WTC11 (cell line): ENCODE results near the gene NSG1. TPM values are rescaled to one million over a fixed set of nuclear protein-coding genes. Genes with fewer than 3 reads are reported as not detected.

Experiments used
- ATAC-seq: fragments of 200-7000 bp; cut with Tn5 transposase; 2 replicates; pipeline ENCODE4 v1.10.0; 2021; ENCODE audit warnings: mild to moderate bottlenecking, moderate library complexity
- CTCF ChIA-PET: fragments of 300-600 bp; sonication (Branson Sonifier 250); formaldehyde crosslinking; loops from one replicate; lab custom pipeline; 2021; ENCODE audit warnings: antibody characterized with exemption; lab: Charles Lee
- POLR2A ChIA-PET: fragments of 350-600 bp; sonication (Branson Sonifier 250); formaldehyde crosslinking; loops from one replicate; lab custom pipeline; 2021; ENCODE audit warnings: antibody characterized with exemption; lab: Charles Lee
- DNase-seq: peaks from one replicate; pipeline ENCODE4 v3.0.0; 2021; ENCODE audit warnings: low spot score
- H3K27ac Mint-ChIP-seq: 2 replicates; pipeline ENCODE4 v1.8.0; 2021; ENCODE audit warnings: mixed read lengths
- H3K27me3 Mint-ChIP-seq: 2 replicates; pipeline ENCODE4 v1.8.0; 2021; ENCODE audit warnings: low read depth, mild to moderate bottlenecking, moderate library complexity, mixed read lengths
- H3K36me3 Mint-ChIP-seq: 2 replicates; pipeline ENCODE4 v1.8.0; 2021; ENCODE audit warnings: mixed read lengths
- H3K4me1 Mint-ChIP-seq: 2 replicates; pipeline ENCODE4 v1.8.0; 2022; ENCODE audit warnings: mixed read lengths
- H3K4me3 Mint-ChIP-seq: 2 replicates; pipeline ENCODE4 v1.8.0; 2021; ENCODE audit warnings: mild to moderate bottlenecking, moderate library complexity, mixed read lengths
- H3K9me3 Mint-ChIP-seq: 2 replicates; pipeline ENCODE4 v1.8.0; 2021; ENCODE audit warnings: mixed read lengths
- CREB1 ChIP-seq: sonication (generic); formaldehyde crosslinking; IDR thresholded peaks from 2 replicates; pipeline ENCODE4 v1.8.0; 2023; ENCODE audit warnings: mild to moderate bottlenecking, missing genetic modification reagents
- EMX1 ChIP-seq: fragments of 250-450 bp; sonication (Bioruptor Pico); IDR thresholded peaks from 2 replicates; pipeline ENCODE4 v1.8.0; 2021; ENCODE audit warnings: mild to moderate bottlenecking
- FOXJ3 ChIP-seq: sonication (generic); formaldehyde crosslinking; IDR thresholded peaks from 2 replicates; pipeline ENCODE4 v1.9.0; 2021; ENCODE audit warnings: missing genetic modification reagents, mild to moderate bottlenecking, borderline replicate concordance
- IRF2 ChIP-seq: sonication (generic); formaldehyde crosslinking; IDR thresholded peaks from 2 replicates; pipeline ENCODE4 v1.8.0; 2022; ENCODE audit warnings: low read depth, missing genetic modification reagents, borderline replicate concordance
- MYBL2 ChIP-seq: sonication (generic); formaldehyde crosslinking; IDR thresholded peaks from 2 replicates; pipeline ENCODE4 v1.8.1; 2023; ENCODE audit warnings: mild to moderate bottlenecking, moderate library complexity, missing genetic modification reagents
- NFATC4 ChIP-seq: fragments of 250-450 bp; sonication (Bioruptor Pico); IDR thresholded peaks from 2 replicates; pipeline ENCODE4 v1.9.0; 2021; ENCODE audit warnings: mild to moderate bottlenecking
- NFYB ChIP-seq: sonication (generic); formaldehyde crosslinking; conservative IDR thresholded peaks from 2 replicates; pipeline ENCODE4 v1.8.0; 2022; ENCODE audit warnings: low read depth, missing genetic modification reagents
- NR1H2 ChIP-seq: sonication (generic); formaldehyde crosslinking; IDR thresholded peaks from 2 replicates; pipeline ENCODE4 v1.9.0; 2021; ENCODE audit warnings: mild to moderate bottlenecking, moderate library complexity, missing genetic modification reagents
- NR2C2 ChIP-seq: sonication (generic); formaldehyde crosslinking; IDR thresholded peaks from 2 replicates; pipeline ENCODE4 v1.8.0; 2022; ENCODE audit warnings: mild to moderate bottlenecking, missing genetic modification reagents
- RELA ChIP-seq: sonication (generic); formaldehyde crosslinking; IDR thresholded peaks from 2 replicates; pipeline ENCODE4 v1.8.1; 2022; ENCODE audit warnings: missing genetic modification reagents, mild to moderate bottlenecking, borderline replicate concordance
- RORB ChIP-seq: fragments of 250-450 bp; sonication (Bioruptor Pico); IDR thresholded peaks from 2 replicates; pipeline ENCODE4 v1.9.0; 2021; ENCODE audit warnings: mild to moderate bottlenecking
- SMAD3 ChIP-seq: sonication (generic); formaldehyde crosslinking; IDR thresholded peaks from 2 replicates; pipeline ENCODE4 v1.8.0; 2022; ENCODE audit warnings: missing genetic modification reagents, mild to moderate bottlenecking, borderline replicate concordance
- SMAD4 ChIP-seq: sonication (generic); formaldehyde crosslinking; IDR thresholded peaks from 2 replicates; pipeline ENCODE4 v1.8.0; 2022; ENCODE audit warnings: mild to moderate bottlenecking, missing genetic modification reagents
- SOX15 ChIP-seq: fragments of 250-450 bp; sonication (Bioruptor Pico); IDR thresholded peaks from 2 replicates; pipeline ENCODE4 v1.9.0; 2021; ENCODE audit warnings: mild to moderate bottlenecking
- TEAD4 ChIP-seq: sonication (generic); formaldehyde crosslinking; IDR thresholded peaks from 2 replicates; pipeline ENCODE4 v1.8.0; 2022; ENCODE audit warnings: mild to moderate bottlenecking, missing genetic modification reagents
- ZNF121 ChIP-seq: sonication (generic); formaldehyde crosslinking; IDR thresholded peaks from 2 replicates; pipeline ENCODE4 v1.8.0; 2023; ENCODE audit warnings: missing genetic modification reagents
- total RNA-seq: library from RNA; stranded (reverse); gene quantifications from 3 replicates; pipeline ENCODE4 v1.2.3, GENCODE V29; 2021
- TF ChIP-seq, protein P1 (sequence below): sonication (generic); formaldehyde crosslinking; IDR thresholded peaks from 2 replicates; pipeline ENCODE4 v1.8.1; 2022; ENCODE audit warnings: low read depth, mild to moderate bottlenecking, moderate library complexity, missing genetic modification reagents, borderline replicate concordance
- TF ChIP-seq, protein P2 (sequence below): sonication (generic); formaldehyde crosslinking; IDR thresholded peaks from 2 replicates; pipeline ENCODE4 v1.8.0; 2022; ENCODE audit warnings: mild to moderate bottlenecking, missing genetic modification reagents
- TF ChIP-seq, protein P3 (sequence below): sonication (generic); formaldehyde crosslinking; IDR thresholded peaks from 2 replicates; pipeline ENCODE4 v1.8.0; 2023; ENCODE audit warnings: missing genetic modification reagents

NSG1 gene
- total RNA-seq, 1 experiment from 2014 or later = 24.2 TPM

DNA sequence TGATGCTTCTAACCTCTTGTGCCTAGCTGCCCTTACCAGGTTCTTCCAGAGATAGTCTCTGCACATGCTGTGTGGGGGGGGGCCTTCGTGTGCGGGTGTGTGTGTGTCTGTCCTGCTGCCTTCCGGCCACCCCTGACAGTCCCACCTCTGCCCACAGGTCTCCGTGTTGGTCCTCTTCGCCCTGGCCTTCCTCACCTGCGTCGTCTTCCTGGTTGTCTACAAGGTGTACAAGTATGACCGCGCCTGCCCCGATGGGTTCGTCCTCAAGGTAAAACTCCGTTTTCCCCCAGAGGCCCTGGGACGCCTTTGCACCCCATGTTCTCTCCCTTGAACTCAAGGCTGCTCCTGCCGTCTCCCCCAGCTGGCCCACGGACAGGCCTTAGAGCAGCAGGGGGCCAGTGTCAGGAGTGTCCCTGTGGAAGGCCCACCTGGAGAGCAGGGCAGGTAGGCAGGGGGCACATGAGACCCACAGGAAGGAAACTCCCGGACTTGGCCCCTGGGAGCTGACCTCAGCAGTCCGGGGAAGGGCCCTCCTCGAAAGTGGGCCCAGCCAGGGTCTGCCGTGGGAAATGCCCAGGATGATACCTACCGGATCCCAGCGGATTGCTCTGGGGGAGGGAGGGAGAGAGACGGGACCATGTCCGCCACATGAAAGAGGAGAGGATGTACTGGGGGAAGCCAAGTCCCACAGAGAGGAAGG is 22.7 kb downstream of the NSG1 start (continued):
- no peak for TF ChIP-seq RORB (CRISPR knock-in tag)
- TF ChIP-seq RELA (CRISPR knock-in tag) = no peak
- TF ChIP-seq, protein P1, sequence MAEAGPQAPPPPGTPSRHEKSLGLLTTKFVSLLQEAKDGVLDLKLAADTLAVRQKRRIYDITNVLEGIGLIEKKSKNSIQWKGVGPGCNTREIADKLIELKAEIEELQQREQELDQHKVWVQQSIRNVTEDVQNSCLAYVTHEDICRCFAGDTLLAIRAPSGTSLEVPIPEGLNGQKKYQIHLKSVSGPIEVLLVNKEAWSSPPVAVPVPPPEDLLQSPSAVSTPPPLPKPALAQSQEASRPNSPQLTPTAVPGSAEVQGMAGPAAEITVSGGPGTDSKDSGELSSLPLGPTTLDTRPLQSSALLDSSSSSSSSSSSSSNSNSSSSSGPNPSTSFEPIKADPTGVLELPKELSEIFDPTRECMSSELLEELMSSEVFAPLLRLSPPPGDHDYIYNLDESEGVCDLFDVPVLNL (CRISPR knock-in tag) = no peak

DNA sequence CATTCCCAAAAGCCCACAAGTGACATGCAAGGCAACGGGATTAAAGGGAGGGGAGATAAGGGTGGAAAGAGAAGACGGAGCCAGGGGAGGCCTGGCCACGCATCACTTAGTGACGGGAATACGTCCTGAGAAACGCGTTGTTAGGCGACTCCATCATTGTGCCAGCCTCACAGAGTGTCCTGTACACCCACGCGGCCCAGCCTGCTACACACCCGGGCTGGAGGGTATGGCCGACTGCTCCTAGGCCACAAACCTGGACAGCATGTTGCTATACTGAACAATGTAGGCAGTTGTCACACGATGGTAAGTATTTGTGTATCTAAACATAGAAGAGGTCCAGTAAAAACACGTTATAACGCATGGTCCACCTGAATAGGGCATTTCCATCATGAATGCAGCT is 23.4 kb downstream of the NSG1 start:
- peaks cover 3% of the 10 kb centered on the region; the same call in 1 of the 2 replicates for H3K36me3 Mint-ChIP-seq
- H3K27me3 Mint-ChIP-seq = no peaks in the 10 kb centered on the region
- CTCF ChIA-PET = no interaction called here
- no peaks in the 10 kb centered on the region for H3K4me1 Mint-ChIP-seq
- H3K27ac Mint-ChIP-seq = no peak overlapping the region
- TF ChIP-seq, protein P2, sequence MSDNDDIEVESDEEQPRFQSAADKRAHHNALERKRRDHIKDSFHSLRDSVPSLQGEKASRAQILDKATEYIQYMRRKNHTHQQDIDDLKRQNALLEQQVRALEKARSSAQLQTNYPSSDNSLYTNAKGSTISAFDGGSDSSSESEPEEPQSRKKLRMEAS (CRISPR knock-in tag) = no peak
- no peak overlapping the region for H3K4me3 Mint-ChIP-seq
- DNase-seq (no peak), ATAC-seq (no peak)
- no peaks in the 10 kb centered on the region for H3K9me3 Mint-ChIP-seq
- POLR2A ChIA-PET = no interaction called here

DNA sequence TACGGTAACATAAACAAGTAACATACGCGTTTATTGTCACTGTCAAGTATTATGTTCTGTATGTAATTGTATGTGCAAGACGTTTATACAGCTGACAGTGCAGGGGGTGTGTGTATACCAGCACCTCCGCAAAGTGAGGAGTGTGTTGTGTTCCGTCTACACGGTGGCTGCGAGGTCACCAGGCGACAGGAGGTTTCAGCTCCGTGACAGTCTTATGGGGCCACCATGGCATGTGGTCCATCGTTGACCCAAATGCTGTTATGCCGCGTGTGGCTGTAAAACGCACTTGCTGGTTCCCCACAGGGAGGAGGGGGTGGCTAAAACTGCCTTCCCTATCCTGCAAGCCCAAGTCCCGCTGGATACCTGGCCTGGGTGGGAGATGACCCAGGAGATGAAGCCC is 25.0 kb downstream of the NSG1 start:
- CTCF ChIA-PET = no interaction called here
- POLR2A ChIA-PET = interaction anchor here (1.1 kb wide), 1 partner anchor 9 kb away, joined by 4 read pairs; no protein-coding TSS in a partner anchor
- Mint-ChIP-seq H3K9me3 (0 out of 2 replicates have a peak, but pooled peaks cover 4% of the 10 kb centered on the region), H3K27me3 (no peaks in the 10 kb centered on the region), H3K27ac (no peak overlapping the region), H3K4me1 (no peaks in the 10 kb centered on the region; the same call in 1 of the 2 replicates), H3K36me3 (peaks cover 12% of the 10 kb centered on the region), H3K4me3 (no peak overlapping the region)
- ATAC-seq = no peak
- TF ChIP-seq FOXJ3 (CRISPR knock-in tag) = no peak
- TF ChIP-seq CREB1 (CRISPR knock-in tag) = no peak
- no peak for TF ChIP-seq NR1H2 (CRISPR knock-in tag)
- no peak for TF ChIP-seq ZNF121
- TF ChIP-seq NR2C2 (CRISPR knock-in tag) = no peak
- no peak for TF ChIP-seq SMAD3 (CRISPR knock-in tag)
- no peak for TF ChIP-seq SMAD4
- TF ChIP-seq NFATC4 (CRISPR knock-in tag) = no peak
- TF ChIP-seq SOX15 (CRISPR knock-in tag) = no peak
- no peak for TF ChIP-seq TEAD4
- no peak for TF ChIP-seq EMX1 (CRISPR knock-in tag)
- TF ChIP-seq, protein P3, sequence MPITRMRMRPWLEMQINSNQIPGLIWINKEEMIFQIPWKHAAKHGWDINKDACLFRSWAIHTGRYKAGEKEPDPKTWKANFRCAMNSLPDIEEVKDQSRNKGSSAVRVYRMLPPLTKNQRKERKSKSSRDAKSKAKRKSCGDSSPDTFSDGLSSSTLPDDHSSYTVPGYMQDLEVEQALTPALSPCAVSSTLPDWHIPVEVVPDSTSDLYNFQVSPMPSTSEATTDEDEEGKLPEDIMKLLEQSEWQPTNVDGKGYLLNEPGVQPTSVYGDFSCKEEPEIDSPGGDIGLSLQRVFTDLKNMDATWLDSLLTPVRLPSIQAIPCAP (CRISPR knock-in tag) = no peak
- no peak for DNase-seq

DNA sequence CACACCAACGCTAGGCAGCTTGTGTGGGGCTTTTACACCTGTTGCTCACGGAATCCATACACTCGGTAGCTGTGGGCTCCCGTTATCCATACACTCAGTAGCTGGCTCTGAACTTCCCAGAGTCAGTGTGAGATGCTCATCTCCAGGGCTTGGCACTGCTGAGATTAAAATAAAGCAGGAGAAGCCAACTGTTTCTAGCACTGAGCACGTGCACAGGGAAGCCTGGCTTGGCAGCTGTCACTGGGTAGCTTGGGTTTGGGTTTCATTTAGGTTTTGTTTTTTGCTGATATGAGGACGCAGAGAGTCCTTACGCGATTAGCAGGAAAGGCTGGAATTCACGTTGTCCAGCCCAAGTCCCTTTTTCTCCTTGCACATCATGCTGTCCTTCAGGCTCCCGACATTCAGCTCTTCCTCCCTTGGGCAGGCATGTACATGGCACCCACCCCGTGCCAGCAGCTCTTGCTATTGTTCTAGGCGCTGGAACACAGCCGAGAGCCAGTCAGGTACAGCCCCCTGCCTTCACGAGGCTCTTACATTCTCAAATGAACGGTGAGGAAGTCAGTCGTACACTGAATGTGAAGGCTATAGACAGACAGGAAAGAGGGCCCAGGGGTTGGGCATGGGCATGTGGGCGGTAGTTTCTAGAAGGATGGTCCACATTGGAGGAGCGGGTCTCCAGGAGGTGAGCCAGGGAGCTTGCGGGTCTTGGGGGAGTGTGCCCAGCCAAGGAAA is 25.9 kb downstream of the NSG1 start:
- no peak overlapping the region for H3K27ac Mint-ChIP-seq
- no peaks in the 10 kb centered on the region for H3K27me3 Mint-ChIP-seq
- 0 out of 2 replicates have a peak, but pooled peaks cover 4% of the 10 kb centered on the region for H3K9me3 Mint-ChIP-seq
- TF ChIP-seq NFYB (CRISPR knock-in tag) = no peak
- TF ChIP-seq MYBL2 (CRISPR knock-in tag) = no peak
- no peak for TF ChIP-seq IRF2
- TF ChIP-seq, all 79 proteins: peak for 0
- Mint-ChIP-seq H3K4me3 (no peak overlapping the region), H3K4me1 (peaks cover under 1% of the 10 kb centered on the region; the same call in 1 of the 2 replicates), H3K36me3 (peaks cover 12% of the 10 kb centered on the region)
- DNase-seq (no peak), ATAC-seq (no peak)
- POLR2A ChIA-PET = interaction anchor here (1.1 kb wide), 1 partner anchor 9 kb away, joined by 4 read pairs; no protein-coding TSS in a partner anchor
- CTCF ChIA-PET = interaction anchor here (1.3 kb wide), 1 partner anchor 85 kb away, joined by 4 read pairs; no protein-coding TSS in a partner anchor
